Endodermal cell (in vitro differentiated cells): ENCODE data around the gene LRPAP1. TPM values are rescaled to one million over a fixed set of nuclear protein-coding genes. Genes with fewer than 3 reads are reported as not detected.
"Not testable (repeated sequence)": the region's sequence is repeated elsewhere in the genome, so short reads cannot be mapped to it uniquely, and the experiment has no call there.

Experiments used
- DNase-seq: peaks from one replicate; pipeline ENCODE4 v3.0.0-alpha.2; 2017
- H3K27ac ChIP-seq: 2 replicates; pipeline ENCODE4 v1.5.1; 2013; ENCODE audit warnings: mild to moderate bottlenecking, low read depth, low read length, moderate library complexity
- H3K27me3 ChIP-seq: 2 replicates; pipeline ENCODE4 v1.6.1; 2013; ENCODE audit warnings: mild to moderate bottlenecking, low read length, moderate library complexity; ENCODE audit not compliant: insufficient read depth, control insufficient read depth, poor library complexity, severe bottlenecking
- H3K36me3 ChIP-seq: 2 replicates; pipeline ENCODE4 v1.7.0; 2013; ENCODE audit warnings: mild to moderate bottlenecking, low read length, moderate library complexity; ENCODE audit not compliant: control insufficient read depth, insufficient read depth
- H3K4me1 ChIP-seq: one replicate; pipeline ENCODE4 v1.7.0; 2013; ENCODE audit warnings: low read length; ENCODE audit not compliant: control insufficient read depth, insufficient read depth
- H3K4me3 ChIP-seq: 2 replicates; pipeline ENCODE4 v1.5.1; 2013; ENCODE audit warnings: mild to moderate bottlenecking, low read length, moderate library complexity
- H3K9ac ChIP-seq: 2 replicates; pipeline ENCODE4 v1.6.1; 2013; ENCODE audit warnings: mild to moderate bottlenecking, low read length, moderate library complexity; ENCODE audit not compliant: poor library complexity, severe bottlenecking; ENCODE audit errors: extremely low read depth
- H3K9me3 ChIP-seq: 2 replicates; pipeline ENCODE4 v1.6.1; 2013; ENCODE audit warnings: mild to moderate bottlenecking, low read length, moderate library complexity; ENCODE audit not compliant: control insufficient read depth
- H3K27ac Mint-ChIP-seq: 2 replicates; pipeline ENCODE4 v1.8.0; 2020; ENCODE audit warnings: mixed read lengths
- H3K27me3 Mint-ChIP-seq: 2 replicates; pipeline ENCODE4 v1.8.0; 2021; ENCODE audit warnings: mild to moderate bottlenecking, mixed read lengths; ENCODE audit not compliant: insufficient read depth
- H3K36me3 Mint-ChIP-seq: 2 replicates; pipeline ENCODE4 v1.8.0; 2020; ENCODE audit warnings: low read depth, mixed read lengths
- H3K4me1 Mint-ChIP-seq: 2 replicates; pipeline ENCODE4 v1.8.0; 2020; ENCODE audit warnings: mixed read lengths
- H3K4me3 Mint-ChIP-seq: 2 replicates; pipeline ENCODE4 v1.8.0; 2020; ENCODE audit warnings: mild to moderate bottlenecking, moderate library complexity, mixed read lengths
- H3K9me3 Mint-ChIP-seq: 2 replicates; pipeline ENCODE4 v1.8.0; 2020; ENCODE audit warnings: mild to moderate bottlenecking, mixed read lengths
- CTCF ChIP-seq: fragments of 200-600 bp; sonication (generic); conservative IDR thresholded peaks from 2 replicates; pipeline ENCODE4 v1.5.0; 2021; ENCODE audit warnings: antibody characterized with exemption, mild to moderate bottlenecking
- WGBS, 2 experiments: methylation state at CpG; one replicate each; pipeline versions ENCODE4 v1.1.5 to v1.1.7; 2013; ENCODE audit warnings: missing lambda C conversion rate in 2 of 2, mixed read lengths in 1 of 2; ENCODE audit not compliant: insufficient coverage in 1 of 2, insufficient read length in 1 of 2; 5-methylcytosine and 5-hydroxymethylcytosine counted together
- total RNA-seq, 2 donors: library from RNA; stranded (reverse); fragmentation: NEBNext Ultra II Directional in 1 of 2; extraction: Animal tissue kit (Norgen Biotek cat#: 25700) in 1 of 2; gene quantifications; 2 replicates in 1 of 2; 3 replicates in 1 of 2; pipeline ENCODE4 v1.2.1, GENCODE V29; 2021

Gene LRPAP1
- total RNA-seq, 2 donors from 2014 or later, result 111 to 129 TPM

GRCh38 chr4:3573131-3573530 lies 40.9 kb upstream of the LRPAP1 start:
- no peak overlapping the region for H3K4me3 Mint-ChIP-seq
- no peak overlapping the region for H3K9ac ChIP-seq

GRCh38 chr4:3572363-3572762 lies 40.1 kb upstream of the LRPAP1 start:
- WGBS, 2 experiments, result 81% methylated on average over 4 to 13 of the region's 13 CpGs
- no peak overlapping the region for H3K27ac Mint-ChIP-seq
- H3K4me1 Mint-ChIP-seq, result no peaks in the 10 kb centered on the region
- no peak overlapping the region for H3K27ac ChIP-seq
- no peak overlapping the region for H3K9ac ChIP-seq
- H3K36me3 ChIP-seq, result no peaks in the 10 kb centered on the region
- no peak overlapping the region for H3K4me3 ChIP-seq
- no peaks in the 10 kb centered on the region for H3K27me3 Mint-ChIP-seq
- peak; percentile 58 for TF ChIP-seq CTCF
- peak; percentile 64 for DNase-seq
- no peaks in the 10 kb centered on the region for H3K9me3 Mint-ChIP-seq
- H3K27me3 ChIP-seq, result no peaks in the 10 kb centered on the region
- H3K36me3 Mint-ChIP-seq, result no peaks in the 10 kb centered on the region
- H3K4me1 ChIP-seq, result no peaks in the 10 kb centered on the region
- no peak overlapping the region for H3K4me3 Mint-ChIP-seq
- no peaks in the 10 kb centered on the region for H3K9me3 ChIP-seq

More at GRCh38 chr4:3573131-3573530, 40.9 kb upstream of the LRPAP1 start:
- Histone ChIP-seq H3K4me1 (no peaks in the 10 kb centered on the region), H3K4me3 (no peak overlapping the region), H3K9me3 (no peaks in the 10 kb centered on the region), H3K27me3 (no peaks in the 10 kb centered on the region), H3K36me3 (no peaks in the 10 kb centered on the region), H3K27ac (no peak overlapping the region)
- Mint-ChIP-seq H3K27ac (no peak overlapping the region), H3K27me3 (no peaks in the 10 kb centered on the region), H3K36me3 (no peaks in the 10 kb centered on the region), H3K9me3 (no peaks in the 10 kb centered on the region), H3K4me1 (no peaks in the 10 kb centered on the region)
- TF ChIP-seq CTCF, result no peak
- WGBS, 2 experiments, result 89 to 92% methylated on average over 6 to 12 of the region's 12 CpGs
- DNase-seq, result no peak

- H3K27me3 Mint-ChIP-seq, result no peaks in the 10 kb centered on the region
- H3K4me3 Mint-ChIP-seq, result no peak overlapping the region
- no peaks in the 10 kb centered on the region for H3K4me1 Mint-ChIP-seq
- Histone ChIP-seq H3K27me3 (no peaks in the 10 kb centered on the region), H3K9ac (no peak overlapping the region), H3K9me3 (no peaks in the 10 kb centered on the region), H3K4me1 (no peaks in the 10 kb centered on the region), H3K36me3 (no peaks in the 10 kb centered on the region), H3K4me3 (no peak overlapping the region), H3K27ac (no peak overlapping the region)
- no peaks in the 10 kb centered on the region for H3K9me3 Mint-ChIP-seq
- H3K27ac Mint-ChIP-seq, result no peak overlapping the region
- DNase-seq, result no peak
- WGBS, 2 experiments, result 95% methylated on average over 9 to 11 of the region's 11 CpGs
- H3K36me3 Mint-ChIP-seq, result no peaks in the 10 kb centered on the region
- TF ChIP-seq CTCF, result no peak
These were observed 39.7 kb upstream of the LRPAP1 start for GRCh38 chr4:3571921-3572320.

- H3K36me3 Mint-ChIP-seq, H3K27ac Mint-ChIP-seq, H3K4me1 ChIP-seq, H3K9ac ChIP-seq, H3K27me3 ChIP-seq, H3K27me3 Mint-ChIP-seq, H3K36me3 ChIP-seq, H3K4me3 ChIP-seq, H3K4me3 Mint-ChIP-seq, H3K4me1 Mint-ChIP-seq, H3K9me3 Mint-ChIP-seq, DNase-seq, H3K9me3 ChIP-seq, H3K27ac ChIP-seq: not testable (repeated sequence)
- whole genome bisulfite sequencing, 2 experiments, result 89% methylated on average over 8 to 14 of the region's 15 CpGs
These were observed 38.7 kb upstream of the LRPAP1 start for GRCh38 chr4:3570923-3571322.

GRCh38 chr4:3569611-3570010 lies 37.4 kb upstream of the LRPAP1 start:
- not testable (repeated sequence) for H3K36me3 Mint-ChIP-seq, DNase-seq, H3K27me3 Mint-ChIP-seq, H3K4me3 Mint-ChIP-seq, H3K27me3 ChIP-seq, H3K36me3 ChIP-seq, H3K27ac ChIP-seq, H3K4me1 Mint-ChIP-seq, H3K27ac Mint-ChIP-seq, H3K9me3 Mint-ChIP-seq, H3K9ac ChIP-seq, H3K9me3 ChIP-seq, H3K4me3 ChIP-seq, H3K4me1 ChIP-seq
- WGBS, 2 experiments, result 82% methylated on average over 3 of the region's 15 CpGs; no CpG with 5 or more reads in 1 of the 2 experiments
